K562 (cell line): ENCODE measurements around the gene IGSF21. TPM values are rescaled to one million over a fixed set of nuclear protein-coding genes. Genes with fewer than 3 reads are reported as not detected.

Experiments
- ATAC-seq: fragments of 200-7000 bp; cut with Tn5 transposase; 3 replicates; pipeline ENCODE4 v1.9.1; 2020; ENCODE audit warnings: moderate library complexity
- BruUV-seq: library from RNA; stranded (reverse); fragments of 400-500 nt; replicated peaks from 2 replicates; lab custom pipeline; 2021; lab: Mats Ljungman, UMichigan
- CTCF ChIA-PET: fragments of 300-600 bp; formaldehyde crosslinking; extraction: SDS; loops from one replicate; lab custom pipeline; 2021; ENCODE audit warnings: low intra/inter-chr PET ratio; lab: Yijun Ruan, JAX
- POLR2A ChIA-PET: fragments of 300-600, 350-650 bp; sonication (Branson Sonifier 250); formaldehyde crosslinking; extraction: SDS; loops from one replicate; lab custom pipeline; 2021; ENCODE audit warnings: antibody characterized with exemption, inconsistent platforms; lab: Yijun Ruan, JAX
- DNase-seq, 4 experiments: peaks; one replicate each; pipeline versions ENCODE4 v3.0.0 to v3.0.0-alpha.2; 2011 to 2018; ENCODE audit warnings: low spot score in 3 of 4, mixed read lengths in 3 of 4; ENCODE audit errors: extremely low read depth in 1 of 4
- FAIRE-seq: peaks from 2 replicates; lab custom pipeline; 2011; peaks lifted over from hg19 to GRCh38; lab: Jason Lieb, UNC
- H2AFZ ChIP-seq: 2 replicates; pipeline ENCODE4 v1.6.0; 2011; ENCODE audit warnings: low read depth, low read length, control low read depth, inconsistent platforms
- H3K27ac ChIP-seq: fragments of 200-600 bp; 3 replicates; pipeline ENCODE4 v1.8.0; 2011; ENCODE audit warnings: low read depth, mild to moderate bottlenecking, control low read depth, inconsistent platforms, low read length, moderate library complexity, mixed read lengths; ENCODE audit errors: extremely low read depth
- H3K27me3 ChIP-seq, 2 experiments: fragments of 300-600 bp in 1 of 2; 2 replicates in 1 of 2; 3 replicates in 1 of 2; pipeline versions ENCODE4 v1.6.0 to v1.8.0; 2011; ENCODE audit warnings: inconsistent platforms in 2 of 2, low read length in 2 of 2, mild to moderate bottlenecking in 1 of 2, mixed read lengths in 1 of 2, moderate library complexity in 1 of 2; ENCODE audit not compliant: control insufficient read depth in 2 of 2, insufficient read depth in 2 of 2
- H3K36me3 ChIP-seq: fragments of 300-600 bp; 3 replicates; pipeline ENCODE4 v1.8.0; 2011; ENCODE audit warnings: mild to moderate bottlenecking, low read length, inconsistent platforms; ENCODE audit not compliant: control insufficient read depth, insufficient read depth
- H3K4me1 ChIP-seq, 2 experiments: fragments of 200-600 bp in 1 of 2; replicated peaks in 1 of 2; 2 replicates in 1 of 2; 3 replicates in 1 of 2; pipeline versions ENCODE4 v1.5.1 to v1.8.0; 2011; ENCODE audit warnings: inconsistent platforms in 2 of 2, low read length in 2 of 2, mild to moderate bottlenecking in 1 of 2, mixed read lengths in 1 of 2, moderate library complexity in 1 of 2; ENCODE audit not compliant: control insufficient read depth in 2 of 2, insufficient read depth in 2 of 2
- H3K4me2 ChIP-seq: 2 replicates; pipeline ENCODE4 v1.6.1; 2011; ENCODE audit warnings: low read length, control low read depth, inconsistent platforms, mixed read lengths; ENCODE audit not compliant: insufficient read depth
- H3K4me3 ChIP-seq: fragments of 200-600 bp; sonication (generic), shearing (Covaris generic); 2 replicates; pipeline ENCODE4 v1.5.1; 2016; ENCODE audit warnings: control low read depth, inconsistent platforms
- H3K79me2 ChIP-seq: fragments of 200-600 bp; 3 replicates; pipeline ENCODE4 v1.8.0; 2011; ENCODE audit warnings: low read length, inconsistent platforms; ENCODE audit not compliant: control insufficient read depth, insufficient read depth
- H3K9ac ChIP-seq, 2 experiments: 2 replicates each; pipeline versions ENCODE4 v1.6.0 to v1.6.1; 2011; ENCODE audit warnings: low read depth in 2 of 2, low read length in 2 of 2, control low read depth in 1 of 2, inconsistent platforms in 1 of 2, mild to moderate bottlenecking in 1 of 2, mixed read lengths in 1 of 2; ENCODE audit not compliant: insufficient read depth in 1 of 2
- H3K9me1 ChIP-seq: one replicate; pipeline ENCODE4 v1.6.0; 2011; ENCODE audit warnings: inconsistent platforms, mild to moderate bottlenecking, low read length, moderate library complexity; ENCODE audit not compliant: control insufficient read depth, insufficient read depth
- H3K9me3 ChIP-seq: replicated peaks from 2 replicates; pipeline ENCODE4 v1.5.1; 2011; ENCODE audit warnings: low read depth, low read length, inconsistent platforms; ENCODE audit not compliant: control insufficient read depth, insufficient read depth
- H4K20me1 ChIP-seq: replicated peaks from 2 replicates; pipeline ENCODE4 v1.6.1; 2011; ENCODE audit warnings: low read length, inconsistent platforms, mixed read lengths; ENCODE audit not compliant: control insufficient read depth, insufficient read depth
- BRCA1 ChIP-seq, 2 experiments: fragments of 450-650 bp in 1 of 2; sonication (generic) in 1 of 2; formaldehyde crosslinking in 1 of 2; IDR thresholded peaks; 2 replicates each; pipeline versions ENCODE4 v1.5.0 to v1.6.1; 2017 to 2020; ENCODE audit warnings: mild to moderate bottlenecking in 1 of 2, missing genetic modification reagents in 1 of 2
- RFX1 ChIP-seq: fragments of 450-650 bp; IDR thresholded peaks from 2 replicates; pipeline ENCODE4 v1.6.1; 2016; ENCODE audit warnings: mild to moderate bottlenecking, moderate library complexity
- ZNF24 ChIP-seq: fragments of 450-650 bp; IDR thresholded peaks from 2 replicates; pipeline ENCODE4 v1.6.1; 2016
- WGBS: fragments of 100-300 bp; shearing (Covaris generic); methylation state at CpG from one replicate; pipeline ENCODE4 v1.1.6; 2016; ENCODE audit warnings: low coverage, mixed read lengths; ENCODE audit not compliant: insufficient coverage; ENCODE audit errors: missing lambda C conversion rate; 5-methylcytosine and 5-hydroxymethylcytosine counted together
- in situ Hi-C: fragments of 300-500 bp; cut with MboI; formaldehyde crosslinking; loops from 4 replicates; pipeline ENCODE4 v1.15.0; 2018; ENCODE audit warnings: inconsistent platforms, mixed read lengths
- intact Hi-C: fragments of 100-400 bp; cut with micrococcal nuclease; formaldehyde crosslinking; loops from 2 replicates; pipeline ENCODE4 v1.14.2; 2022
- polyA plus RNA-seq, 8 experiments: library from polyadenylated mRNA; depleted of rRNA in 4 of 8; stranded (reverse) in 5 of 8; unstranded in 3 of 8; fragments of >200 nt; fragmentation: Nextera tagmentation in 2 of 8; fragmentation: Illumina TruSeq in 1 of 8; extraction: Ambion mirVana in 2 of 8; extraction: Trizol in 1 of 8; gene quantifications; 2 replicates each; pipeline versions ENCODE4 v1.2.1 to v1.2.3, GENCODE V29; 2011 to 2014; ENCODE audit warnings: inconsistent platforms in 1 of 8, missing spikeins in 1 of 8
- total RNA-seq, 7 experiments: library from RNA; depleted of rRNA in 6 of 7; stranded (reverse); fragments of >200 nt in 6 of 7; fragmentation: Illumina TruSeq in 2 of 7; extraction: Trizol in 2 of 7; gene quantifications; 2 replicates each; pipeline versions ENCODE4 v1.2.1 to v1.2.3, GENCODE V29; 2011 to 2021; ENCODE audit warnings: low replicate concordance in 1 of 7
- TF ChIP-seq, protein P1 (sequence below): fragments of 450-650 bp; formaldehyde crosslinking; IDR thresholded peaks from 2 replicates; pipeline ENCODE4 v1.4.0; 2022; ENCODE audit warnings: mild to moderate bottlenecking, moderate library complexity

The IGSF21 gene
- total and polyA plus RNA-seq, 9 of the 15 experiments (the other 6 are each of a cell fraction or from before 2014, with no cell fraction given) = not detected

DNA sequence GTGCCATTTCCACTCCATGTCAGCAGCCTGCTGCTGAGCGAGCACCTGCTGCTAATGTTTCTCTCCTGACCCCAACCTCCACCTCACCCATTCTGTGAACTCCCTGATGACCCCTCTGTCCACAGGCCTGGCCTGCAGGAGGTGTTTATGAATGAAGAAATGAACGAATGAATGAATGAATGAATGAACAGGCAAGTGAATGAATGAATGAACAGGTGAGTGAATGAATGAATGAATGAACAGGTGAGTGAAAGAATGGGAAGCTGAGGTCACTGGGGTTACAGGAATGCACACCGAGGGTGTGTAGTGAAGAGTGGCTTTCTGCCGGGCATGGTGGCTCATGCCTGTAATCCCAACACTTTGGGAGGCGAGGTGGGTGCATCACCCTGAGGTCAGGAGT lies 173.4 kb downstream of the IGSF21 start:
- no peak overlapping the region for H3K27ac ChIP-seq
- intact Hi-C loops (no loop called here), in situ Hi-C loops (no loop called here)
- H3K79me2 ChIP-seq = no peaks in the 10 kb centered on the region
- H3K4me2 ChIP-seq = no peak overlapping the region
- POLR2A ChIA-PET = no interaction called here
- peaks cover 26% of the 10 kb centered on the region; the same call in 1 of the 2 replicates for H4K20me1 ChIP-seq
- H2AFZ ChIP-seq = no peak overlapping the region
- H3K9me1 ChIP-seq = no peaks in the 10 kb centered on the region
- no peaks in the 10 kb centered on the region for H3K4me1 ChIP-seq
- no TSS peak for BruUV-seq
- no peaks in the 10 kb centered on the region for H3K36me3 ChIP-seq
- CTCF ChIA-PET = no interaction called here
- H3K27me3 ChIP-seq = peaks cover 16 to 37% of the 10 kb centered on the region in 2 experiments; a peak in 3 of 5 replicates
- TF ChIP-seq BRCA1 (IDR thresholded peaks at IDR 0.05) = no peak
- TF ChIP-seq BRCA1 (CRISPR knock-in tag; IDR thresholded peaks at IDR 0.05) = no peak
- peak; percentile 94 for TF ChIP-seq ZNF24
- no peak for DNase-seq
- ATAC-seq = no peak
- no peak for FAIRE-seq
- H3K4me3 ChIP-seq = no peak overlapping the region
- 0% methylated on average over 5 of the region's 5 CpGs for WGBS
- H3K9me3 ChIP-seq = no peaks in the 10 kb centered on the region
- no peak overlapping the region for H3K9ac ChIP-seq

DNA sequence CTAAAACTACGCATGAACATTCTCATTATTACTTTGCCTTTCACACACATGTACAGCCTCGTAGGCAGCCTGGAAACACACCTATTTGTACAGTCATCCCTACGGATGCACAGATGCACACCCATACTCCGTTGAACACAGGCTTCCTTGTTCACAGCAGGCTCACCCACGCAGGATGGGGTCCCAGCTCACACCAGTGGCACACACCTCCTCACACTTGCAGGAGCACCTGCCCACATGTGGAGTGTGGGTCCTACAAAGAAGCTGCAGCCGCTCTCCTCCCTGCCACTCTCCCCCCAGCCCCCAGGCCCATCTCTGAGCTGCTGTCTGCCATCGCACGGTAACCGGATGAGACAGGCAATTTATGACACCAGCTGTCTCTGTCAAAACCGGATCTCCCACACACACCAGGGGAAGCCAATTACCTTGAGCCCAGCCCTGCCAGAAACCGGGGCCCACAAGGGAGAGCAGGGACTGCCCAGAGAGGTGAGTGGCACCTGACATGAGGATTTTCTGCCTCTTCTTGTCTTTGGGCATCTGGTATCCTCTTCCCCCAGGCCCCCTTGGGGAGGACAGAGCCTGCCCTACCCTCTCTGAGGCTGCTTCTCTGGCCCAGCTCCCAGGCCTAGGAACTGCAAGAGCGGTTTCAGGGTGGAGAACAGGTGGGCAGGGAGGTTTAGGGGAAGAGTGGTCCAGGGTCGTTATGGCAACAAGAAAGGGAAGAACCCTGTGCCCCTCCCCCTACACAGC lies 175.4 kb downstream of the IGSF21 start:
- FAIRE-seq = no peak

More for the DNA sequence above, 175.4 kb downstream of the IGSF21 start:
- no peaks in the 10 kb centered on the region for H3K36me3 ChIP-seq
- TF ChIP-seq, protein P1, sequence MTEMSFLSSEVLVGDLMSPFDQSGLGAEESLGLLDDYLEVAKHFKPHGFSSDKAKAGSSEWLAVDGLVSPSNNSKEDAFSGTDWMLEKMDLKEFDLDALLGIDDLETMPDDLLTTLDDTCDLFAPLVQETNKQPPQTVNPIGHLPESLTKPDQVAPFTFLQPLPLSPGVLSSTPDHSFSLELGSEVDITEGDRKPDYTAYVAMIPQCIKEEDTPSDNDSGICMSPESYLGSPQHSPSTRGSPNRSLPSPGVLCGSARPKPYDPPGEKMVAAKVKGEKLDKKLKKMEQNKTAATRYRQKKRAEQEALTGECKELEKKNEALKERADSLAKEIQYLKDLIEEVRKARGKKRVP (CRISPR knock-in tag) = no peak
- peak; percentile 60; the same call in 1 of the 2 replicates for TF ChIP-seq RFX1
- no peaks in the 10 kb centered on the region for H3K4me1 ChIP-seq
- H3K9me3 ChIP-seq = no peaks in the 10 kb centered on the region
- no peaks in the 10 kb centered on the region for H3K9me1 ChIP-seq
- intact Hi-C loops (no loop called here), in situ Hi-C loops (no loop called here)
- H3K79me2 ChIP-seq = no peaks in the 10 kb centered on the region
- no peak overlapping the region for H2AFZ ChIP-seq
- DNase-seq = peak in 1 of 4 experiments; percentile 17
- peaks cover 21 to 43% of the 10 kb centered on the region in 2 experiments; a peak in 3 of 5 replicates for H3K27me3 ChIP-seq
- no peak overlapping the region for H3K27ac ChIP-seq
- H3K9ac ChIP-seq = no peak overlapping the region
- CTCF ChIA-PET = no interaction called here
- BruUV-seq = no TSS peak
- WGBS = 3% methylated on average over 13 of the region's 13 CpGs
- peaks cover 33% of the 10 kb centered on the region; the same call in 1 of the 2 replicates for H4K20me1 ChIP-seq
- POLR2A ChIA-PET = no interaction called here
- no peak overlapping the region for H3K4me3 ChIP-seq
- ATAC-seq = no peak
- H3K4me2 ChIP-seq = no peak overlapping the region
